IMR-90 (cell line): ENCODE results near the gene SLC9A3. TPM values are rescaled to one million over a fixed set of nuclear protein-coding genes. Genes with fewer than 3 reads are reported as not detected.

Source experiments
- ATAC-seq: fragments of 200-7000 bp; cut with Tn5 transposase; 2 replicates; pipeline ENCODE4 v1.9.1; 2020; ENCODE audit warnings: low read depth, mild to moderate bottlenecking, moderate library complexity
- BruUV-seq: library from RNA; stranded (reverse); fragments of 400-500 nt; replicated peaks from 2 replicates; lab custom pipeline; 2021; lab: Mats Ljungman, UMichigan
- CTCF ChIA-PET: fragments of 300-600 bp; formaldehyde crosslinking; extraction: SDS; loops from one replicate; lab custom pipeline; 2021; ENCODE audit warnings: antibody characterized with exemption; lab: Yijun Ruan, JAX
- POLR2A ChIA-PET: fragments of 300-600 bp; sonication (Branson Sonifier 250); formaldehyde crosslinking; loops from one replicate; lab custom pipeline; 2022; ENCODE audit warnings: antibody characterized with exemption; ENCODE audit not compliant: unreplicated experiment; lab: Charles Lee
- DNase-seq: peaks from one replicate; pipeline ENCODE4 v3.0.0; 2013
- H2AFZ ChIP-seq: replicated peaks from 2 replicates; pipeline ENCODE3; 2013; ENCODE audit warnings: low read length, mild to moderate bottlenecking; ENCODE audit not compliant: poor library complexity
- H2AK5ac ChIP-seq: 2 replicates; pipeline ENCODE4 v1.6.1; 2013; ENCODE audit warnings: low read depth, low read length, inconsistent platforms
- H2AK9ac ChIP-seq: replicated peaks from 2 replicates; pipeline ENCODE3; 2013; ENCODE audit warnings: mild to moderate bottlenecking, low read depth, low read length, moderate library complexity; ENCODE audit not compliant: poor library complexity
- H2BK120ac ChIP-seq: 2 replicates; pipeline ENCODE4 v1.6.1; 2013; ENCODE audit warnings: low read depth, low read length, inconsistent platforms
- H2BK15ac ChIP-seq: 3 replicates; pipeline ENCODE4 v1.6.1; 2013; ENCODE audit warnings: low read depth, low read length, inconsistent platforms
- H2BK20ac ChIP-seq: 2 replicates; pipeline ENCODE4 v1.6.1; 2013; ENCODE audit warnings: low read depth, mild to moderate bottlenecking, inconsistent platforms, low read length, moderate library complexity
- H2BK5ac ChIP-seq: 2 replicates; pipeline ENCODE4 v1.6.1; 2013; ENCODE audit warnings: mild to moderate bottlenecking, low read depth, low read length, inconsistent platforms; ENCODE audit not compliant: poor library complexity, severe bottlenecking
- H3K14ac ChIP-seq: replicated peaks from 2 replicates; pipeline ENCODE4 v1.6.1; 2013; ENCODE audit warnings: low read depth, low read length, inconsistent platforms
- H3K18ac ChIP-seq: 2 replicates; pipeline ENCODE4 v1.6.1; 2013; ENCODE audit warnings: low read depth, low read length, control low read depth
- H3K23ac ChIP-seq: 2 replicates; pipeline ENCODE4 v1.6.1; 2013; ENCODE audit warnings: low read depth, low read length, inconsistent platforms
- H3K27ac ChIP-seq: 2 replicates; pipeline ENCODE4 v1.5.1; 2013; ENCODE audit warnings: mild to moderate bottlenecking, control low read depth, low read length; ENCODE audit not compliant: insufficient read depth
- H3K27me3 ChIP-seq: 2 replicates; pipeline ENCODE4 v1.6.1; 2013; ENCODE audit warnings: low read length; ENCODE audit not compliant: control insufficient read depth, insufficient read depth
- H3K36me3 ChIP-seq: 2 replicates; pipeline ENCODE4 v1.6.1; 2013; ENCODE audit warnings: low read length, mixed read lengths; ENCODE audit not compliant: control insufficient read depth, insufficient read depth
- H3K4ac ChIP-seq: 2 replicates; pipeline ENCODE4 v1.6.1; 2013; ENCODE audit warnings: low read depth, low read length, inconsistent platforms
- H3K4me1 ChIP-seq: 2 replicates; pipeline ENCODE4 v1.6.1; 2013; ENCODE audit warnings: low read length, mixed read lengths; ENCODE audit not compliant: control insufficient read depth, insufficient read depth
- H3K4me2 ChIP-seq: 2 replicates; pipeline ENCODE4 v1.6.1; 2013; ENCODE audit warnings: low read depth, mild to moderate bottlenecking, control low read depth, low read length, moderate library complexity
- H3K4me3 ChIP-seq: 2 replicates; pipeline ENCODE4 v1.5.1; 2013; ENCODE audit warnings: low read depth, mild to moderate bottlenecking, control low read depth, low read length, moderate library complexity; ENCODE audit not compliant: insufficient read depth
- H3K56ac ChIP-seq: 2 replicates; pipeline ENCODE4 v1.6.1; 2013; ENCODE audit warnings: low read length, inconsistent platforms; ENCODE audit not compliant: insufficient read depth; ENCODE audit errors: extremely low read depth
- H3K79me1 ChIP-seq, 2 experiments: 2 replicates each; pipeline ENCODE4 v1.6.1; 2013; ENCODE audit warnings: low read length in 2 of 2, inconsistent platforms in 1 of 2, low read depth in 1 of 2
- H3K9ac ChIP-seq: 2 replicates; pipeline ENCODE4 v1.6.1; 2013; ENCODE audit warnings: low read depth, low read length, control low read depth
- H3K9me1 ChIP-seq: 2 replicates; pipeline ENCODE4 v1.6.1; 2013; ENCODE audit warnings: low read length, inconsistent platforms; ENCODE audit not compliant: insufficient read depth
- H3K9me3 ChIP-seq: 2 replicates; pipeline ENCODE4 v1.6.1; 2013; ENCODE audit warnings: low read length; ENCODE audit not compliant: control insufficient read depth, insufficient read depth
- H4K20me1 ChIP-seq: 2 replicates; pipeline ENCODE4 v1.6.1; 2013; ENCODE audit warnings: low read length, inconsistent platforms; ENCODE audit not compliant: insufficient read depth
- H4K5ac ChIP-seq: 2 replicates; pipeline ENCODE4 v1.6.1; 2013; ENCODE audit warnings: mild to moderate bottlenecking, low read depth, low read length, control low read depth
- H4K8ac ChIP-seq, 2 experiments: 2 replicates each; pipeline ENCODE4 v1.6.1; 2013; ENCODE audit warnings: low read depth in 2 of 2, low read length in 2 of 2, control low read depth in 1 of 2, inconsistent platforms in 1 of 2
- H4K91ac ChIP-seq: 2 replicates; pipeline ENCODE4 v1.6.1; 2013; ENCODE audit warnings: low read depth, low read length, inconsistent platforms; ENCODE audit not compliant: insufficient read depth
- MAFK ChIP-seq: IDR thresholded peaks from 2 replicates; pipeline ENCODE4 v1.6.1; 2012; ENCODE audit warnings: low read depth, low read length, improper control_type of control experiment
- WGBS, 2 experiments: methylation state at CpG; one replicate each; pipeline versions ENCODE4 v1.1.5 to v1.1.7; 2013; ENCODE audit warnings: missing lambda C conversion rate in 2 of 2; ENCODE audit not compliant: insufficient read length in 1 of 2; ENCODE audit errors: extremely low coverage in 2 of 2; 5-methylcytosine and 5-hydroxymethylcytosine counted together
- dilution Hi-C: fragments of 300-500 bp; cut with HindIII; formaldehyde crosslinking; loops from one replicate; pipeline ENCODE4 v1.14.3; 2018; ENCODE audit warnings: low sequenced_read_pairs; ENCODE audit not compliant: unreplicated experiment
- in situ Hi-C: fragments of 300-500 bp; cut with MboI; formaldehyde crosslinking; loops from 3 replicates; pipeline ENCODE4 v1.14.3; 2019; ENCODE audit warnings: low sequenced_read_pairs, inconsistent platforms, mixed read lengths
- intact Hi-C: fragments of 100-400 bp; cut with micrococcal nuclease; formaldehyde crosslinking; loops from 2 replicates; pipeline ENCODE4 v1.10.0; 2022
- polyA plus RNA-seq, 3 experiments: library from polyadenylated mRNA; depleted of rRNA; stranded (reverse); fragments of >200 nt; gene quantifications; 2 replicates each; pipeline ENCODE4 v1.2.3, GENCODE V29; 2012; ENCODE audit warnings: low replicate concordance in 1 of 3
- total RNA-seq: library from RNA; depleted of rRNA; stranded (reverse); fragments of >200 nt; gene quantifications from 2 replicates; pipeline ENCODE4 v1.2.3, GENCODE V29; 2012

Gene SLC9A3
- total and polyA plus RNA-seq, 2 of the 4 experiments (the other 2 are of a cell fraction), result 0.72 to 1.5 TPM

DNA sequence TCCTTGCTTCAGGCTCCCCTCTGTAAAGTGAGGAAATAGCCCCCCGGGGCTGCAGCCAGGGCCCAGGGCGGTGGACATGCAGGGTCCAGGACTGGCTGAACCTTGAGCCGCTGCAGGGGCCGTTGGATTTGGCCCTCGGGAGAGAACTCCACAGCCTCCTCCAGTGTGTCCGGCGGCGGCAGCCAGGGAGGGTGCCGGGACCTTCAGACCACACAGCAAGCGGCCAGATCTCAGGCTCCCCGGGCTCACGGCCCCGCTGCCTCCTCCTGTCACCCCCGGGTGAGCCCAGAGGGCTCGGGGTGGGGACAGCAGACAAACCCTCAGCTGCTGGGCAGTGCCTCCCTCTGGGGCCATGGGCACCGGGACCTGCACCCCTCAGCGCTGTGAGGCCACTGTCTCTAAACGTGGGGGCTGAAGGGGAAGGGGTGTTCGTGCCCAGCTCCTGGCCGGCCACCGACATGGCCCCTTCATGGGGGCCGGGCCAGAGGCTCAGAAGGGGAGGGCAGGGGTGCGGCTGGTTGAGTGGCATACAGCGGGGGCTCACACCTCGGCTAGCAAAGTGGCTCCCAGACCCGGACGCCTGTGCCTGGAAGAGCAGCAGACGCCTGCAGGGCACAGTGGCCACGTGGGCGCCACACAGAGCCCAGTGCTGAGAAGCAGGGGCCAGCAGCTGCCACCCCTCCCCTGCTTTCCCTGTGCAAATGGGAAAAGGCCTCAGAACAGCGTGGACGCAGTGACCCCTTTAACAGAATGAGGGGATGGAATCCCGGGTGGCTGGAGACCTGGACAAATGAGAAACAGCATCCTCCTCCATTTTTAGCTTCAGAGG, 19.7 kb downstream of the SLC9A3 start:
- Histone ChIP-seq H4K20me1 (no peaks in the 10 kb centered on the region), H3K4me2 (no peak overlapping the region), H3K4me1 (no peaks in the 10 kb centered on the region), H3K9me1 (no peaks in the 10 kb centered on the region), H2BK15ac (no peak overlapping the region), H3K4me3 (no peak overlapping the region), H3K27me3 (peaks cover 34% of the 10 kb centered on the region), H3K23ac (no peak overlapping the region), H4K8ac (no peak overlapping the region), H3K4ac (no peak overlapping the region), H3K27ac (no peak overlapping the region), H2AK5ac (no peak overlapping the region), H2BK20ac (no peak overlapping the region), H4K91ac (no peak overlapping the region), H2BK120ac (no peak overlapping the region), H3K36me3 (no peaks in the 10 kb centered on the region), H3K14ac (no peak overlapping the region), H3K9me3 (no peaks in the 10 kb centered on the region; the same call in 1 of the 2 replicates), H4K5ac (no peak overlapping the region), H3K9ac (no peak overlapping the region), H3K79me1 (no peaks in the 10 kb centered on the region), H3K18ac (no peak overlapping the region), H2BK5ac (no peak overlapping the region), H2AFZ (no peak overlapping the region), H2AK9ac (no peak overlapping the region), H3K56ac (no peak overlapping the region)
- no peak for DNase-seq
- no TSS peak for BruUV-seq
- in situ Hi-C loops (no loop called here), dilution Hi-C loops (no loop called here), intact Hi-C loops (no loop called here)
- ChIA-PET CTCF (no interaction called here), POLR2A (no interaction called here)
- 68% methylated on average over 15 of the region's 33 CpGs; no CpG with 5 or more reads in 1 of the 2 experiments for WGBS, 2 experiments
- no peak for TF ChIP-seq MAFK
- no peak; the same call in 1 of the 2 replicates for ATAC-seq
